Measurements from ENCODE around the gene HAX1. TPM values are rescaled to one million over a fixed set of nuclear protein-coding genes. Genes with fewer than 3 reads are reported as not detected.
"Not testable (repeated sequence)": the region's sequence is repeated elsewhere in the genome, so short reads cannot be mapped to it uniquely, and the experiment has no call there.

Gene HAX1
- 75.8 TPM for total RNA-seq

DNA sequence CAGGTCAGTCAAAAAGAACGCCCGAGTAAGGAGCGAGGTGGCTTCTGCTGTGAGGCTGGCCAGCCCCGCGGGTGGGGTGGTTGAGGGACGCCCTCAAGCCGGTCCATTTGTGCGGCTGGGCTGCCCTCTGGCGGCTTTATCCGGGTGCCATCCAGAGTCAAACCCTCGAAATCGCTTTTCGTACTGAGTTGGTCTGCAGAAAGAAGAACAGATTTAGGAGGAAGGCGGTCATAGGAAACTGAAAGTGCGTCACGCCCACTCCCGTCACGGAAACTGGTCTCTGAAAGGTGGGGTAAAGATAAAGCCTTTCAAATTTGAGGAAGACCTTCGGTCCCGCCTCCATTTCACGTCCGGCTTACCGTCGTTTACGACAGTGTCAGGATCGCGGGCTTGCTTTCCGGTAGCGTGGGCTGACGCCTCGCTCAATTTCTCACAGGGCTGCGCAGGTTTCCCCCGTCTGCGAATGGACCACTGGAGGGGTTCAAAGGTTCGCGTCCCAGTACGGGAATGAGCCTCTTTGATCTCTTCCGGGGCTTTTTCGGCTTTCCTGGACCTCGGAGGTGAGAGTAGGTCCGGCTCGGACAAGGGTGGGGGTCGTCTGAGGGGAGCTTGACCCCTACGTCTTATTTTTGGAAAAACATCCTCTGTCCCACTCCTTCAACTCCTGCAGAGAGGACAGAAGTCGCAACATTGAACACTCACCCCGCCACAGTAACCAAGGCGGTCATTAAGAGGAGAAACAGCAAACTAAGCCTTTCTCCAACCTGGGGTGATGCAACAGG is at the start of gene HAX1:
TSS of gene HAX1 (plus strand) at position 413 of the 782 bp plus-strand sequence. CDS start at position 508, 95 bp downstream.
- DNase-seq (ENCODE audit: low spot score in 2 of 2) (peak; percentile 69 to 83), FAIRE-seq (no peak)

DNA sequence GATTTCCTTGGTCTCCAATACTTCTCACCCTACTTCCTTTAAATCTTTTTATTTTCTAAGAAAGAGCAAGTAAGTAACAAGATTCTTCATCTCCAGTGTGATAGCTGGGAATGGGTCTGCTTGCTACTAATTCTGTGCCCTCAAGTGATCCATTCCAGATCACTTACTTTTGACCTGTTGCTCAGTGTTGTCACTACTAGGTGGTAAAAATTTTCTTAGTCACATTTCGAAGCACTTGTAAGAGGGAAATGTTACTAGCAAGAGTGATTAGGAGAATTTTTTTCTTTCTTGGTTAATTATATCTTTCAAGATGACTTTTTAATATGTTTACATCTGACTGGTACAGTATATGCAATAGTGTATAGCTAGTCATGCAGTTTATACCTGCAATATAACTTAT is 49.5 kb upstream of the HAX1 start:
- FAIRE-seq (no peak), DNase-seq (ENCODE audit: low spot score in 2 of 2) (no peak)

DNA sequence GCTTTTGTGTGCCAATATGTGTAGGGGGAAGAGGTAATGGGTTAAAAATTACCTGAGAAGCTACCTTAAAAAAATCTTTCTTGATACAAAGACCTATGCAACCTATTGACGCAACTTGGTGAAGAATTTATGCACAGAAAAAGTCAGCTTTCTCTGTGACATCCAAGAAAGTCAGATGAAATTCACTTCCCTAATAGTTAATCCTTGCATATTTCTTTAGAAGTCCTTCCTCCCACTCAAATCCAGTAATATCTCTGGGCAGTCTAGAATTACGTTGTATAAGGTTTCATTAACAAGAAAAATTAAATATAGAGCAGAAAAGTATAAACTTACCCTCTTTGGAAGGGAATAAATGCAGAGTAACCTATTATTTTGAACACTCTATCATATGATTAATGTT is 48.8 kb upstream of the HAX1 start:
- DNase-seq (ENCODE audit: low spot score in 2 of 2) (no peak), FAIRE-seq (no peak)

DNA sequence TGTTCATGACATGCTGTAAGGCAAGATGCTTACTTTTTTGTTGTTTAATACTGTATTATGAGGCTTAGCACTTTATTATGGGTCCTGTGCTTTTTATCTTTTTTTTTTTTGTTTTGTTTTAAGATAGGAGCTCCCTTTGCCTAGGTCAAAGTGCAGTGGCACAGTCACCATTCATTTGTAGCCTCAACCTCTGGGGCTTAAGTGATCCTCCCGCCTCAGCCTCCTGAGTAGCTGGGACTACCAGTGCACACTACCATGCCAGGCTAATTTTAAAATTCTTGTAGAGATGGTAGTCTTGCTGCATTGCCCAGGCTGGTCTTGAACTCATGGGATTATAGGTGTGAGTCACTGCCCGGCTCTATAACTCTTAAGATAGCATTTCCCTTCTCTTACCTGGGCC is 47.1 kb upstream of the HAX1 start:
- no peak for DNase-seq (ENCODE audit: low spot score in 2 of 2)
- FAIRE-seq = no peak

DNA sequence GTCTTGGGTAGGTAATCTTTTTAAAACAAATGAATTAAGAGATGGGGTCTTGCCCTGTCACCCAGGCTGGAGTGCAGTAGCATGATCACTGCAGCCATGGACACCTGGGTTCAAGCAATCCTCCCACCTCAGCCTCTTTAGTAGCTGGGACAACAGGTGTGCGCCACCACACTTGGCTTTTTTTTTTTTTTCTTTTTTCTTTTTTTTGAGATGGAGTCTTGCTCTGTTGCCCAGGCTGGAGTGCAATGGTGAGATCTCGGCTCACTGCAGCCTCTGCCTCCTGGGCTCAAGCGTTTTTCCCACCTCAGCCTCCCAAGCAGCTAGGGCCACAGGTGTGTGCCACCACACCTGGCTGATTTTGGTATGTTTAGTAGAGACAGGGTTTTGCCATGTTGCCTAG is 41.3 kb upstream of the HAX1 start:
- DNase-seq (ENCODE audit: low spot score in 2 of 2); FAIRE-seq: not testable (repeated sequence)

DNA sequence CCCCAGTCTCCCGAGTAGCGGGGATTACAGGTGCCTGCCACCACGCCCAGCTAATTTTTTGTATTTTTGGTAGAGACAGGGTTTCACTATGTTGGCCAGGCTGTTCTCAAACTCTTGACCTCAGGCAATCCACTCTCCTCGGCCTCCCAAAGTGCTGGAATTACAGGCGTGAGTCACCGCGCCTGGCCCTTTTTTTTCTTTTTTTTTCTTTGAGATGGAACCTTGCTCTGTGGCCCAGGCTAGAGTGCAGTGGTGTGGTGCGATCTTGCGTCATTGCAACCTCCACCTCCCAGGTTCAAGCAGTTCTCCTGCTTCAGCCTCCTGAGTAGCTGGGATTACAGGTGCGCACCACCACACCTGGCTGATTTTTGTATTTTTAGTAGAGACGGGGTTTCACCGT is 39.3 kb upstream of the HAX1 start:
- not testable (repeated sequence) for DNase-seq (ENCODE audit: low spot score in 2 of 2); FAIRE-seq

DNA sequence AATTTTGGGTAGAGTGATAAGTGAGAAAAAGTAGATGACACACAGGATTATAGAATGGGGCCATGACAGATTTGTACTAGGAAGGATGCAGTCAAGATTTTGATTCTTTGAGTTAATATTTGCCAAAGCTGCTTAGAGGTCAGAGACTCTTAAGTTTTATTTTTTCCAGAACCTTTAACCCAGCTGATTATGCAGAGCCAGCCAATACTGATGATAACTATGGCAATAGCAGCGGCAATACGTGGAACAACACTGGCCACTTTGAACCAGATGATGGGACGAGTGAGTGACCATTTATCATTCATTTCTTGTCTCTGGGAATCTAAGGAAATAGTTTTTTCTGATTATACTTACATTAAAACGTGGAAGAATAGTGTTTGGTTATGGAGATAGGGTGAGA is 35.6 kb upstream of the HAX1 start:
- FAIRE-seq (no peak), DNase-seq (ENCODE audit: low spot score in 2 of 2) (no peak)

DNA sequence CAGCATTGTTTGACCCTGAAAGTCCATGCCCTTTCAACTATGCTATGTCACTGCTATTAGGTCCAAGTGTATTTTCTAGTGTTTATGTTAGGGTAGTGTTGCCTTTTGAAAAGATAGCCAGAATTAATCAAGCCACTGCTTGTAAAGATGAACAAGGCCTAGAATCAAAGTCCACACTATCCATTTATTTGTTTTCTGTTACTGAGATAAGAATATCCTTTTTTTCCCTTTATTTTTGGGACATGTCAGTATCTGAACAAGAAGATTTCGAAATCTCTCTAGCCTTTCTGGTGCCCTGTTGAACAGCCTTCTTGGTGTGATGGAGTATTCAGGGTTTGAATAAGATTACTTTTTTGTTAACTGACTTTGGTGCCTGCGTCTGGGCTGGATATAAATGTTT is 35.0 kb upstream of the HAX1 start:
- FAIRE-seq (no peak), DNase-seq (ENCODE audit: low spot score in 2 of 2) (no peak)

DNA sequence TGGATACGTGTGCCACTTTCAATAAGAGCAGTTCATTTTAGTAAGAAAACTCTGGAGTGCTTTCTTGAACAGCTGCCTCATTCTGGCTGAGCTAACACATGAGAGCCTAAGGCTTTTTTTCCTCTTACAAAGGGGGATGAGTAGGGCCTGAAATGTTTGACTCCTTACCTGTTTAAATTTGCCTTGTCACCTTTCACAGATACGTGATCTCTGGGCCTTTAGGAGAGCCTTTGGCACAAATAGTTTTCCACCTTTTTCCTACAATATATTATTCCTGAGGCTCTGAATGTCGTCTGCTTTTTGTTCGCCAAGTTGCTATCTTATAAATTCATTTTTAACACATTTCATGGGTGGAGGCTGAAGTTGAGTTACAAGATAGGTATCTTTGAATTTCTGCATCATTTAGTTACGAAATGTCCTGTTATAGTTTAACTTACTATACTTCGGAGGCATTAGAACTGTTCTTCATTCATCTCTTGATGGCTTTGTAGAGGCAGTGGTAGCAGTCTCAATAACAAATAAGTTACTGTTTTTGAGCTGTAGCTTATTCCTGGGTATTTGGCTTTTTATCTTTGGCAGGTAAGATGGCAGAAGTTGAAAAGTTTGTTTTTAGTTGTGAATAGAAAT is 34.4 kb upstream of the HAX1 start:
- DNase-seq (ENCODE audit: low spot score in 2 of 2) (no peak), FAIRE-seq (no peak)

DNA sequence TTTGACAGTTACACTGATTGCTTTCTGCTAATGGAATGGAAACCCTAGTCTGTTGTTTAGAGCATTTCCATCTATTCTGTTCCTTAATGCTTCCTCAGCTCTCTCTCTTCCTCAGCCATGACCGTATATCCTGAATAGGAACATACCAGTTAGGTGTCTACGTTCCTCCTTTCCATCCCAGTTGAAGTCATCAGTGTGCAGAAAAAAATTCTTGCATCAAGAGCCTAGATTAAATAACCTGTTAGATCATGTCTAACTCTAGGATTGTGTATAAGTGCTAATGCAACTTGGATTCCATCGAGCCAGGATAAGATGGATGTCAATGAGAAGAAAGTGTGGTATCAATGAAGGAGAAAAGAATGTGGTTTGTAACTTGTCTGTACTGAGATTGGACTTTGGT is 32.9 kb upstream of the HAX1 start:
- FAIRE-seq = no peak
- DNase-seq (ENCODE audit: low spot score in 2 of 2) = no peak

DNA sequence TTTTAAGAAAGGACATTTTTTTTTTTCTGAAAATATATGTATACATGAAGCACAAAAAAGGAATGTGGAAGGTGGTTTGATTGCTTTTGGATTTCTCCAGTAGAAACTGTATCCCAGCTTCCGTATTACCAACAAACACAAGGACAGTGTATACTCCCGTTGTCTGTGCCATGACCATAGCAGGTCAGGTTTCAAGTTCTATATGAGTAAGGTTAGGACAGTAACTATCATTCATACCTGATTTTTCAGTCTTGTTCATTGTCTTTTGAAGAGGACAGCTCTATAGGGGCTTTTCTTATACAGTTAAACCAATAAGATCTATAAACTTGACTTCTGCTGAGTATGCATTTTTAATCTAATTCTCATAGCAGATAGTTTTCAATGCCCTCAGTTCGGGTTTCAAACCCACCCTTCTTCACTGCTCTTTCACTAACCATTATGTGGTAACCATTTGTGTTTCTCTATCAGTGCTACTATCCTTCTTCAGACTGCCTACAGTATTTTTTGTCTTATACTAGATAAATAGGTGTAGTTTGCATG is 32.1 kb upstream of the HAX1 start:
- FAIRE-seq = no peak

DNA sequence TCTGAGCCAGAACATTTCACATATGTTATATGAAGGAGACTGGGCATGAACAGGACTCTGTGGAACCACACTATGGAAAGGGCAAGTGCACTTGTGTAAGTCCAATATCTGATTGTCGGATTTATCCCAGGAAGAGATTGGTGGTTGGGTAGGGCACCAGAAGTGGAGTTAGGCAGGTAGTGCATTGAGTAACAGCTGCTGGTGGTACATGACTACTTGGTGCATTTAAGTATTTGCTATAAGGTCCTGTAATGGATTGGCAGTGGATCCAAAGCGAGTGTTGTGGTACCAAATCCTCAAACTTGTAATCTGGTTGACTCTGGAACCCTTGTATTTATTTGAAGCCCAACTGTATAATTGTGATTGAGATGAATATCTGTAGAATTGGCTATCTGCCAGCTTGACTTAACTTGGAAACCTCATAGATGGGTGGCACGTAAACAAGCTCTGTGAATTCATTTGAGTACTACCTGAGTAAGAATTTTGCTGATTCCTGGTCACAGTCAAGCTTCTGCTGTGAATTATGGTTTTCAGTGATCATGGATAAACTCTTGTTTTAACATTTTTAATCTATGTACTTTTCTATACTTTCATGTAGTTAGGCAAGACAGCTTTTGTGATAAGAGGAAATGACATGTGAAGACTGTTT is 30.6 kb upstream of the HAX1 start:
- no peak for DNase-seq (ENCODE audit: low spot score in 2 of 2)
- no peak for FAIRE-seq

More for the DNA sequence above, 32.1 kb upstream of the HAX1 start:
- DNase-seq (ENCODE audit: low spot score in 2 of 2) = no peak

DNA sequence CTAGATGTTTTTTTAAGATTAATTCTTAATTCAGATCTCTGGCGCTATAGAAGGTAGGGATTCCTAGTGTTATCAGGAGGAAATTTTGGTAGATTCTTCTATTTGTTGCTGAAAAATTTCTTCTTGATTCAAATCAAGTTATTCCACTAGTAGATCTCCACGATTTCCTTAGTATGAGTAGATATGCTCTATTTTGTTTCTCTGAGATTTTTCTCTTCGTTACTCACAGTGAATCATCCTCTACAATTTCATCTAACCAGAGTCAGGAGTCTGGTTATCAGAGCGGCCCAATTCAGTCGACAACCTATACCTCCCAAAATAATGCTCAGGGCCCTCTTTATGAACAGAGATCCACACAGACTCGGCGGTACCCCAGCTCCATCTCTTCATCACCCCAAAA is 18.8 kb upstream of the HAX1 start:
- DNase-seq (ENCODE audit: low spot score in 2 of 2) (no peak), FAIRE-seq (no peak)

DNA sequence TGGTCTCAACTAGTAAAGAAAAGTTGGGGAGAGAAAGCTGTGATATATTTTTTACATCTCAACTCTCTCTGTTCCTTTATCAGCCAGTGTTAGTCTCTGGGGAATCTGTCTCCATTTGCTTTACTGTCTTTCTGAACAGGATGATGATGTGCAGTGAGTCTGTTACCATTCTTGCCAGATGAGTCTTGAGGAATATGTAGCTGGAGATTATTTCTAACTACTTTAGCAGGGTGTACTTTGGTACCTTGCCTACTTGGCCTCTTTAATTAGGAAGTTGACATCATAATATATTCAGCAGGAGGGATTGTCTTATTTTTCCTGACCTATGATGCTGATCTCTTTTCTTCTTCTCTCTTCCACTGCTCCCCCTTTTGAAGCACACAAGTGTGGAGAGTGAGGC is 15.7 kb upstream of the HAX1 start:
- DNase-seq (ENCODE audit: low spot score in 2 of 2) (no peak), FAIRE-seq (no peak)

DNA sequence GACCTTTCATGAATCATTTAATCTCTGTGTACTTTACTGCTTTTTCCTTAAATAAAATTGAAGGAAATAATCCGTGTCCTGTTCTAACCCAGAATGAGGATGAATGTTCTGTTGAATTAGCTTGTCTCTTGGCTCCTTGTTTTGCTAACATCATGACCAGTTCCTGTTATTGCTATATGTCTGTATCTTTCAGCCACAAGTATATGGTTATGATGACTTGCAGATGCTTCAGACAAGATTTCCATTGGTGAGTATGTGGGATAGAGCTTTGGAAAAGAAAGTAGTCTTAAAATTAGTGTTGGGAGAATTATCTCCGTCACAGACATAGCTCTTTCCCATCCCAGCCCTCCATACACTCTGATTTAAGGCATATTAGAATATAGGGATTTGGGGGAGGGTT is 13.6 kb upstream of the HAX1 start:
- FAIRE-seq = no peak
- DNase-seq (ENCODE audit: low spot score in 2 of 2) = no peak

DNA sequence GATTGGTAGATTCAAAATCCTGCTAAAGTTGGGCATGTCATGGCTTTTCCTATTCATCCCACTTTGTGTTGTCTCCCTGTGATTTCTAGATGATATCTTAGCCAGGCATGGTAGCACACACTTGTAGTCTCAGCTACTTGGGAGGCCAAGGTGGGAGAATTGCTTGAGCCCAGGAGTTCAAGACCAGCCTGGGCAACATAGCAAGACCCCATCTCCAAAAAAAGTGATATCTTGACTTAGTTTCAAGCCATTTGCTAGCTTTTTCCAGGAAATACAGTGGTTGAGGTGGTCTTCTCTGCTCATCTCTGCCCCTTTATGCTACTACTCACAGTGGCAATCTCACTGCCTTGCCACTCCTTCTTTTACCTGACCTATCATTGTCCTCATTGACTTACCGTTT is 12.3 kb upstream of the HAX1 start:
- FAIRE-seq = no peak
- DNase-seq (ENCODE audit: low spot score in 2 of 2) = no peak

DNA sequence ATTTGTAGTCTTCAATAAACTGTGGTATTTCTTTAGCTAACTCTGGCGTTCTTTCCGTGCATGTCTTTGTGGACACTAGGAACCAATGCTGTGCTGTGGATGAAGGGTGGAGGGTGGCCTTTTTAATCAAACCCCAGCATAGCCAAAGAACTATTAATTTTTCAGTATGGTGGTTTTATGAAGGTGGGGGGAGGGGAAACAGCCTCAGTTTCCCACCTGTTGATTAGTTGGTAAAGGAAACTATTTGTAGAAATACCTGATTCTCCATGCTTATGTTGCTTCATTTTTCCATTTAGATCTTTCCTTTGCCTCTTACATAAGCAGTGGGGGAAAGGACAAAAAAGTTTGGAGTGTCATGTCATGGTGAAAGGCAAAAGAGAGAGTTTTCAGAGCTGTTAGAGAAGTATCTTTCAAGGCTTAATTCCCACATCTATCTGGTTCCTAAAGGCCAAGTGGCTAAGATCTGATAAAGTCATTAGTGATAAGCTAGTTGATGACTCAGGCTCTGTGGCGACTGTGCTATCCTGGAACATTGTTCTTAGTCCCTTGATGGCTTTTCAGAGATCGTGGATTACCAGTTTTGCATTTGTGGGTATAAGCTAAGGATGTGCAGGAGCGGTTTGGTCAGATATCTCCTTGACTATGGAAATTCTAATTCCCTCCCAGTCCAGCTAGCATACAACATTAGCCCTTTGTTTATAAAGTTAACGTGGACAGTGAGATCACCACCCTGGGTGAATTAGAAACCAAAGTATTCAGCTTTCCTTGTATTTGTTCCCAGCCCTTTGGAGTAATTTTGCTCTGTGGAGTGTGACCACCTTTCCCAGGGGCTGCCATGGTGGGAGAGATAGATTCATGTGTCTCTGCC is 8.7 kb upstream of the HAX1 start:
- DNase-seq (ENCODE audit: low spot score in 2 of 2) (no peak), FAIRE-seq (no peak)

DNA sequence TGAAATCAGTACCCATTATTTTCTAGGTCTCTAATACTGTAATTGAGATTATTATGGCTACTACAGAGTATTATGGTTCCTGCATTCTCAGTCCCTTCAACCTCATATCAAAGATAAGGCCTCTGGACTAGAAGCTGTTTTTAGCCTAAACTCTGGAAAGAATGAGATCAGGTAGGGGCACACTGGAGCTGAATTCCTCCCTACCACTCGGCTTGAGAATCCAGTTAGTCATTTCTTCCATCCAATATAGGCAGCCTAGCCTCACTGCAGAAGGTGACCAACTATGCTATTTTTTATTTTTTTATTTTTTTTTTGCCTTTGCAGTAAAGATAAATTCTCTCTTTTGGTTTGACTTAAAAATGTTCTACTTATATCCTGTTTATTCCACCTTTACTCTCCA is 8.0 kb upstream of the HAX1 start:
- DNase-seq (ENCODE audit: low spot score in 2 of 2) (no peak), FAIRE-seq (no peak)

DNA sequence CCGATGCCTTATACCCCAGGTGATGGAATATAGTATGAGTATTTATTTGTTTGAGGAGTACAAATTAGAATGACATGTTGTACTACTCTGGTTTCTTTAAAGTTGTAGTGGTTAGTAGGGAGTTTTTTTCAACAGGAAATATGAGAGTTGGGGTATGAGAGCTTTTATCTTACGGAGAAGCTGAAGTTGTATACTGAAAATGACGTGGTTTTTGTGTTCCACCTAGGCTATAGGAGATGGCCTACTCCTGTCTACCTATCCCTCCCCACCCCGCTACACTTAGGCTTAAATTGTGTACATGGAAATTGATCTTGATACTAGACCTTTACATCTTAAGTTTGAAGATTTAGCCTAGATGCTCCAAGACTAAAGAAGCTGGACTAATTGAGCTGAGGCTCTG is 6.8 kb upstream of the HAX1 start:
- DNase-seq (ENCODE audit: low spot score in 2 of 2) (no peak), FAIRE-seq (no peak)

DNA sequence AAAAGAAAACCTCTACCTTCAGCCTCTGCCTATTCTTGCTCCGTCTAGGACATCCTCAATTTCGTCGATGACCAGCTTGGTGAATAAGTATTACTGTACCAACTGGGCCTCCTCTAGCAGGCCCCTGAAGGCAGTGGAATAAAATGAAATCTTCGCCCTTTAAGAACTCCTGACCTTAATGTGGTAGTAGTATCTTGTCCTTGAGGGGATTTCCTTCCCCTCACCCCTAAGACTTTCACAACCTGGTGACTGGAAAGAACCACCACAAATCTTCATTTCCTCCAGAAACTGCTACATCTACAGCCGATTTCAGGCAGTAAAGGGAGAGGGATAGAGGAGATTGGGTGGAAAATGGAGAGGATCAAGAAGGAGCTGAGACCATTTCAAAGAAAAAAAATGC is 1.6 kb upstream of the HAX1 start:
- no peak for FAIRE-seq

More for the DNA sequence above, 1.6 kb upstream of the HAX1 start:
- DNase-seq (ENCODE audit: low spot score in 2 of 2) = no peak

Measured in frontal cortex (tissue), 4 donors.